OCI-LY3 (cell line): ENCODE measurements around the gene UBE2G2.

Experiments used
- H2AFZ ChIP-seq: fragments of 200-600, 300-600 bp; shearing (Covaris generic); 2 replicates; pipeline ENCODE4 v1.6.0; 2014; ENCODE audit warnings: antibody characterized with exemption, low read depth, low read length
- H3K27ac ChIP-seq: fragments of 200-600, 300-600 bp; sonication (generic); 2 replicates; pipeline ENCODE4 v1.5.1; 2014; ENCODE audit warnings: mild to moderate bottlenecking, low read length, moderate library complexity, mixed read lengths
- H3K27me3 ChIP-seq: fragments of 200-600, 300-600 bp; sonication (generic); 2 replicates; pipeline ENCODE4 v1.6.1; 2014; ENCODE audit warnings: low read depth, low read length, mixed read lengths
- H3K36me3 ChIP-seq: fragments of 200-600, 300-600 bp; sonication (generic); replicated peaks from 2 replicates; pipeline ENCODE3; 2014; ENCODE audit warnings: low read depth, low read length, mixed read lengths
- H3K4me1 ChIP-seq: fragments of 300-600, 200-600 bp; sonication (generic); 2 replicates; pipeline ENCODE4 v1.6.1; 2014; ENCODE audit warnings: low read length, mixed read lengths
- H3K4me2 ChIP-seq: fragments of 200-600, 300-600 bp; sonication (generic); 2 replicates; pipeline ENCODE4 v1.6.1; 2014; ENCODE audit warnings: low read length, mixed read lengths
- H3K4me3 ChIP-seq: fragments of 300-600, 200-600 bp; sonication (generic); 2 replicates; pipeline ENCODE4 v1.5.1; 2014; ENCODE audit warnings: antibody characterized with exemption, mild to moderate bottlenecking, low read length, moderate library complexity
- H3K79me2 ChIP-seq: fragments of 300-600, 200-600 bp; shearing (Covaris generic); 2 replicates; pipeline ENCODE4 v1.6.1; 2014; ENCODE audit warnings: mild to moderate bottlenecking, low read length, mixed read lengths
- H3K9ac ChIP-seq: fragments of 300-600, 200-600 bp; shearing (Covaris generic); 2 replicates; pipeline ENCODE4 v1.6.0; 2014; ENCODE audit warnings: mild to moderate bottlenecking, low read length, moderate library complexity
- H3K9me3 ChIP-seq: fragments of 200-600, 300-600 bp; shearing (Covaris generic); 2 replicates; pipeline ENCODE4 v1.6.1; 2014; ENCODE audit warnings: low read length, mixed read lengths; ENCODE audit not compliant: insufficient read depth
- H4K20me1 ChIP-seq: fragments of 200-600, 300-600 bp; sonication (generic); 2 replicates; pipeline ENCODE4 v1.6.1; 2016; ENCODE audit warnings: low read length, mixed read lengths; ENCODE audit not compliant: insufficient read depth
- CTCF ChIP-seq: fragments of 200-600, 300-600 bp; sonication (generic); IDR thresholded peaks from 2 replicates; pipeline ENCODE4 v1.5.1; 2014; ENCODE audit warnings: antibody characterized with exemption, low read length, low read depth
- EZH2phosphoT487 ChIP-seq: fragments of 200-600 bp; shearing (Covaris generic); IDR thresholded peaks from 2 replicates; pipeline ENCODE4 v1.6.1; 2018; ENCODE audit warnings: antibody characterized with exemption, mixed run types, low read depth

UBE2G2 gene

GRCh38 chr21:44799646-44800045 lies 2.0 kb downstream of the UBE2G2 start:
- H3K4me3 ChIP-seq, result no peak overlapping the region
- H4K20me1 ChIP-seq, result 0 out of 2 replicates have a peak, but pooled peaks cover 7% of the 10 kb centered on the region
- peaks cover 18% of the 10 kb centered on the region for H3K4me1 ChIP-seq
- peak overlapping the region; percentile 91; the same call in 1 of the 2 replicates for H3K4me2 ChIP-seq
- no peak overlapping the region for H2AFZ ChIP-seq
- no peaks in the 10 kb centered on the region for H3K27me3 ChIP-seq
- no peaks in the 10 kb centered on the region for H3K9me3 ChIP-seq
- peaks cover 25% of the 10 kb centered on the region for H3K36me3 ChIP-seq
- H3K79me2 ChIP-seq, result peaks cover 90% of the 10 kb centered on the region
- no peak overlapping the region for H3K27ac ChIP-seq
- TF ChIP-seq CTCF, result no peak
- TF ChIP-seq EZH2phosphoT487, result no peak
- no peak overlapping the region for H3K9ac ChIP-seq

- no peak overlapping the region for H3K27ac ChIP-seq
- no peaks in the 10 kb centered on the region for H3K9me3 ChIP-seq
- peaks cover 18% of the 10 kb centered on the region for H4K20me1 ChIP-seq
- H3K9ac ChIP-seq, result no peak overlapping the region
- TF ChIP-seq EZH2phosphoT487, result no peak
- no peak for TF ChIP-seq CTCF
- H3K4me3 ChIP-seq, result no peak overlapping the region
- H3K27me3 ChIP-seq, result no peaks in the 10 kb centered on the region
- no peak overlapping the region for H3K4me2 ChIP-seq
- peaks cover 18% of the 10 kb centered on the region for H3K36me3 ChIP-seq
- H2AFZ ChIP-seq, result no peak overlapping the region
- peaks cover 22% of the 10 kb centered on the region for H3K4me1 ChIP-seq
- H3K79me2 ChIP-seq, result peaks cover 100% of the 10 kb centered on the region
Measured at GRCh38 chr21:44797775-44798174, 3.8 kb downstream of the UBE2G2 start.

GRCh38 chr21:44795342-44795741 lies 6.3 kb downstream of the UBE2G2 start:
- H3K9me3 ChIP-seq, result no peaks in the 10 kb centered on the region
- H3K9ac ChIP-seq, result no peak overlapping the region
- no peak overlapping the region for H3K4me2 ChIP-seq
- H2AFZ ChIP-seq, result no peak overlapping the region
- no peak overlapping the region for H3K4me3 ChIP-seq
- H3K79me2 ChIP-seq, result peaks cover 98% of the 10 kb centered on the region
- TF ChIP-seq EZH2phosphoT487, result no peak
- no peak for TF ChIP-seq CTCF
- no peaks in the 10 kb centered on the region for H3K27me3 ChIP-seq
- H3K4me1 ChIP-seq, result peaks cover 17% of the 10 kb centered on the region
- H4K20me1 ChIP-seq, result peaks cover 20% of the 10 kb centered on the region
- H3K27ac ChIP-seq, result no peak overlapping the region
- peaks cover 25% of the 10 kb centered on the region for H3K36me3 ChIP-seq

- Histone ChIP-seq H3K27ac (no peak overlapping the region), H3K4me2 (no peak overlapping the region), H3K4me3 (no peak overlapping the region), H4K20me1 (peaks cover 30% of the 10 kb centered on the region), H3K36me3 (peaks cover 16% of the 10 kb centered on the region), H3K9ac (no peak overlapping the region), H3K4me1 (peaks cover 19% of the 10 kb centered on the region), H3K79me2 (peaks cover 97% of the 10 kb centered on the region), H3K9me3 (no peaks in the 10 kb centered on the region), H3K27me3 (no peaks in the 10 kb centered on the region), H2AFZ (no peak overlapping the region)
- TF ChIP-seq CTCF (no peak), EZH2phosphoT487 (no peak)
Measured at GRCh38 chr21:44793592-44794374, 7.8 kb downstream of the UBE2G2 start.
